GM23338 (cell line): Measurements from ENCODE around the gene DENND6A. TPM values are rescaled to one million over a fixed set of nuclear protein-coding genes. Genes with fewer than 3 reads are reported as not detected.

Source experiments
- ATAC-seq: fragments of 200-7000 bp; cut with Tn5 transposase; 3 replicates; pipeline ENCODE4 v1.9.1; 2020
- DNase-seq: peaks from one replicate; pipeline ENCODE4 v3.0.0-alpha.2; 2015; ENCODE audit warnings: low spot score
- H2AFZ ChIP-seq: fragments of 200-600 bp; sonication (generic); 2 replicates; pipeline ENCODE4 v1.8.0; 2016; ENCODE audit warnings: antibody characterized with exemption, mild to moderate bottlenecking, moderate library complexity
- H3F3A ChIP-seq: fragments of 200-600 bp; sonication (generic); replicated peaks from 2 replicates; pipeline ENCODE4 v1.8.0; 2017; ENCODE audit warnings: antibody characterized with exemption, mixed run types, low read depth
- H3K27ac ChIP-seq: fragments of 200-600 bp; sonication (generic); 2 replicates; pipeline ENCODE4 v1.6.1; 2016; ENCODE audit warnings: low read depth
- H3K27me3 ChIP-seq: fragments of 200-600 bp; sonication (generic); 2 replicates; pipeline ENCODE4 v1.8.0; 2016; ENCODE audit warnings: mild to moderate bottlenecking, mixed run types, moderate library complexity; ENCODE audit not compliant: insufficient read depth
- H3K36me3 ChIP-seq: fragments of 200-600 bp; sonication (generic); 2 replicates; pipeline ENCODE4 v1.8.0; 2016; ENCODE audit warnings: mild to moderate bottlenecking; ENCODE audit not compliant: insufficient read depth
- H3K4me1 ChIP-seq: fragments of 200-600 bp; sonication (generic); 2 replicates; pipeline ENCODE4 v1.8.0; 2016; ENCODE audit warnings: mild to moderate bottlenecking, moderate library complexity; ENCODE audit not compliant: insufficient read depth
- H3K4me2 ChIP-seq: fragments of 200-600 bp; sonication (generic); 2 replicates; pipeline ENCODE4 v1.7.1; 2017; ENCODE audit warnings: mixed run types
- H3K4me3 ChIP-seq: fragments of 200-600 bp; sonication (generic); 2 replicates; pipeline ENCODE4 v1.6.1; 2016; ENCODE audit warnings: mixed run types
- H3K79me2 ChIP-seq: fragments of 200-600 bp; sonication (generic); replicated peaks from 2 replicates; pipeline ENCODE4 v1.8.0; 2017; ENCODE audit warnings: mild to moderate bottlenecking; ENCODE audit not compliant: insufficient read depth
- H3K9me2 ChIP-seq: fragments of 200-600 bp; sonication (generic); 2 replicates; pipeline ENCODE4 v1.8.0; 2017; ENCODE audit not compliant: insufficient read depth
- H4K20me1 ChIP-seq: fragments of 200-600 bp; sonication (generic); replicated peaks from 2 replicates; pipeline ENCODE4 v1.8.0; 2017; ENCODE audit warnings: mild to moderate bottlenecking; ENCODE audit not compliant: insufficient read depth
- H3K27ac Mint-ChIP-seq: 2 replicates; pipeline ENCODE4 v1.8.0; 2020; ENCODE audit warnings: inconsistent platforms, mild to moderate bottlenecking, moderate library complexity, mixed read lengths
- H3K27me3 Mint-ChIP-seq: 3 replicates; pipeline ENCODE4 v1.8.0; 2022; ENCODE audit warnings: low read depth, mild to moderate bottlenecking, moderate library complexity, mixed read lengths, inconsistent platforms; ENCODE audit not compliant: insufficient read depth, poor library complexity
- H3K36me3 Mint-ChIP-seq: 3 replicates; pipeline ENCODE4 v1.8.0; 2021; ENCODE audit warnings: low read depth, mild to moderate bottlenecking, inconsistent platforms, moderate library complexity, mixed read lengths
- H3K4me1 Mint-ChIP-seq: 3 replicates; pipeline ENCODE4 v1.8.0; 2020; ENCODE audit warnings: mild to moderate bottlenecking, inconsistent platforms, mixed read lengths
- H3K4me3 Mint-ChIP-seq: 3 replicates; pipeline ENCODE4 v1.8.0; 2021; ENCODE audit warnings: moderate library complexity, mild to moderate bottlenecking, inconsistent platforms, mixed read lengths
- H3K9me3 Mint-ChIP-seq: 3 replicates; pipeline ENCODE4 v1.8.0; 2020; ENCODE audit warnings: moderate library complexity, mild to moderate bottlenecking, inconsistent platforms, mixed read lengths
- CTCF ChIP-seq, 2 experiments: fragments of 200-600 bp in 1 of 2; sonication (generic) in 1 of 2; conservative IDR thresholded peaks; 2 replicates each; pipeline versions ENCODE4 v1.5.1 to v1.6.1; 2016 to 2017; ENCODE audit warnings: antibody characterized with exemption in 2 of 2, low read depth in 2 of 2, mild to moderate bottlenecking in 2 of 2, moderate library complexity in 1 of 2
- ETS1 ChIP-seq: IDR thresholded peaks from 2 replicates; pipeline ENCODE4 v1.6.1; 2016; ENCODE audit warnings: antibody characterized with exemption
- EZH2 ChIP-seq: fragments of 200-600 bp; sonication (generic); IDR thresholded peaks from one replicate; pipeline ENCODE4 v1.8.0; 2017; ENCODE audit warnings: antibody characterized with exemption, mild to moderate bottlenecking, low read depth; ENCODE audit not compliant: unreplicated experiment
- EZH2phosphoT487 ChIP-seq: fragments of 200-600 bp; sonication (generic); IDR thresholded peaks from one replicate; pipeline ENCODE4 v1.8.1; 2018; ENCODE audit warnings: antibody characterized with exemption; ENCODE audit not compliant: unreplicated experiment
- JUNB ChIP-seq: IDR thresholded peaks from one replicate; pipeline ENCODE4 v1.6.1; 2016; ENCODE audit warnings: antibody characterized with exemption; ENCODE audit not compliant: unreplicated experiment
- NANOG ChIP-seq: IDR thresholded peaks from 2 replicates; pipeline ENCODE4 v1.6.1; 2016; ENCODE audit warnings: antibody characterized with exemption, borderline replicate concordance
- POLR2AphosphoS5 ChIP-seq: IDR thresholded peaks from 2 replicates; pipeline ENCODE4 v1.6.1; 2016; ENCODE audit warnings: antibody characterized with exemption, low read depth
- STAT1 ChIP-seq: IDR thresholded peaks from one replicate; pipeline ENCODE4 v1.6.1; 2016; ENCODE audit warnings: antibody characterized with exemption; ENCODE audit not compliant: unreplicated experiment
- ZNF114 ChIP-seq: fragments of 250-450 bp; sonication (Bioruptor Pico); IDR thresholded peaks from 2 replicates; pipeline ENCODE4 v1.5.0; 2020; ENCODE audit warnings: mild to moderate bottlenecking, moderate library complexity
- ZNF462 ChIP-seq: fragments of 250-450 bp; sonication (Bioruptor Pico); IDR thresholded peaks from 2 replicates; pipeline ENCODE4 v1.5.0; 2020; ENCODE audit warnings: mild to moderate bottlenecking, moderate library complexity
- polyA plus RNA-seq: library from polyadenylated mRNA; unstranded; fragments of >200 nt; fragmentation: Nextera tagmentation; extraction: Ambion mirVana; gene quantifications from 2 replicates; pipeline ENCODE4 v1.2.1, GENCODE V29; 2016
- total RNA-seq: library from RNA; depleted of rRNA; stranded (reverse); fragments of >200 nt; shearing (Covaris generic); gene quantifications from 2 replicates; pipeline ENCODE4 v1.2.3, GENCODE V29; 2014

Gene DENND6A
- total and polyA plus RNA-seq, 2 experiments from 2014 or later, result 7.5 to 17.5 TPM

GRCh38 chr3:57673156-57673555 lies 19.7 kb downstream of the DENND6A start:
- Histone ChIP-seq H3K4me2 (no peak overlapping the region), H3F3A (no peaks in the 10 kb centered on the region), H3K27ac (no peak overlapping the region), H3K27me3 (no peaks in the 10 kb centered on the region), H3K36me3 (peaks cover 2% of the 10 kb centered on the region; the same call in 1 of the 2 replicates), H3K4me3 (no peak overlapping the region), H3K79me2 (peaks cover 10% of the 10 kb centered on the region), H3K4me1 (peaks cover 7% of the 10 kb centered on the region; the same call in 1 of the 2 replicates), H2AFZ (no peak overlapping the region), H3K9me2 (no peaks in the 10 kb centered on the region), H4K20me1 (0 out of 2 replicates have a peak, but pooled peaks cover 3% of the 10 kb centered on the region)
- Mint-ChIP-seq H3K27ac (no peak overlapping the region), H3K4me1 (peaks cover 8% of the 10 kb centered on the region; the same call in 2 of the 3 replicates), H3K9me3 (no peaks in the 10 kb centered on the region), H3K4me3 (no peak overlapping the region), H3K36me3 (no peaks in the 10 kb centered on the region), H3K27me3 (peaks cover 3% of the 10 kb centered on the region)
- TF ChIP-seq EZH2phosphoT487, result no peak
- TF ChIP-seq JUNB, result no peak
- no peak for TF ChIP-seq NANOG
- no peak for TF ChIP-seq CTCF (conservative IDR thresholded peaks at IDR 0.05; ENCODE audit: low read depth in 2 of 2)
- no peak for TF ChIP-seq STAT1
- no peak for TF ChIP-seq EZH2
- TF ChIP-seq ZNF462 (CRISPR knock-in tag), result no peak
- no peak for TF ChIP-seq ETS1
- TF ChIP-seq ZNF114, result no peak
- TF ChIP-seq POLR2AphosphoS5, result no peak
- ATAC-seq, result no peak
- DNase-seq, result no peak
